NCI-H2171 (cell line): Measurements from ENCODE around the gene DCAF8.

ENCODE experiments used
- DNase-seq: peaks from one replicate; lab custom pipeline; 2025; lab: John Stamatoyannopoulos, UW

Gene DCAF8

GRCh38 chr1:160204526-160205241 is 57.7 kb downstream of the DCAF8 start:
- no peak for DNase-seq

GRCh38 chr1:160200786-160201185 is 61.6 kb downstream of the DCAF8 start:
- no peak for DNase-seq

DNA sequence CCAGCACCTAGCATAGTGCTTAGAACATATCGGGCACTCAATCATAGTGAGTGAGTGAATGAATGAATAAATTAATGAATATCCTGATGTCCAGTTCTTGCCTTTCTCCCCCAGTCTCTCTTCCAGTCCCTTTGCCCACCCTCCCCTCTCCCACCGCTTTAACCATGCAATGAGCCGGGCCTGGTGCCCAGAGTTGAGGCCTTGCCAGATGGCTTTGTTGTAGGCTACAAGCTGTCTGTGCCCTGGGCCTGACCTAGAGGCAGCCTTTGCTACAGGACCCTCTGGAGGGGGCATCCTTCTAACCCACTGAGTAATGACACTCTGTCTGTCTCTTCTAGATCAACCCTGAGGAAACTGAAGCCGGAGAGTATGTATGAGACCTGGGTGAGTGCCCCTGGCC is 65.1 kb downstream of the DCAF8 start:
- no peak for DNase-seq

DNA sequence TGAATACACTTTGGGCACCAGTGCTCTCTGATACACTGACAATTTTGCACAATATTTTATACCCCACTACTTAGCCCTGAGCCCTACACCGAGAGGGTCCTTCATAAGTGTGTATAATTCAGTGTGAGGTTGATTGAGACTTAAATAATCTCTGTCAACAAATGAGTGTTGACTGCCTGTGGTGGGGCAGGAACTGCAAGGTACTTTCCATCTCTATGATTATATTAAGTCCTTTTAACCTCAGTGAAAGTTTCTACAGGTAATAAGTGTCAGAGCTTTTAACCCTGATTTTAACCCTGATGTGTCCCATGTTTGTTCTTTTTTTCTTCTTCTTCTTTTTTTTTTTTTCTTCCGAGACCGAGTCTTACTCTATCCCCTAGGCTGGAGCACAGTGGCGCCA is 66.2 kb downstream of the DCAF8 start:
- DNase-seq = no peak

GRCh38 chr1:160194737-160195059 is 67.7 kb downstream of the DCAF8 start:
- DNase-seq = no peak

DNA sequence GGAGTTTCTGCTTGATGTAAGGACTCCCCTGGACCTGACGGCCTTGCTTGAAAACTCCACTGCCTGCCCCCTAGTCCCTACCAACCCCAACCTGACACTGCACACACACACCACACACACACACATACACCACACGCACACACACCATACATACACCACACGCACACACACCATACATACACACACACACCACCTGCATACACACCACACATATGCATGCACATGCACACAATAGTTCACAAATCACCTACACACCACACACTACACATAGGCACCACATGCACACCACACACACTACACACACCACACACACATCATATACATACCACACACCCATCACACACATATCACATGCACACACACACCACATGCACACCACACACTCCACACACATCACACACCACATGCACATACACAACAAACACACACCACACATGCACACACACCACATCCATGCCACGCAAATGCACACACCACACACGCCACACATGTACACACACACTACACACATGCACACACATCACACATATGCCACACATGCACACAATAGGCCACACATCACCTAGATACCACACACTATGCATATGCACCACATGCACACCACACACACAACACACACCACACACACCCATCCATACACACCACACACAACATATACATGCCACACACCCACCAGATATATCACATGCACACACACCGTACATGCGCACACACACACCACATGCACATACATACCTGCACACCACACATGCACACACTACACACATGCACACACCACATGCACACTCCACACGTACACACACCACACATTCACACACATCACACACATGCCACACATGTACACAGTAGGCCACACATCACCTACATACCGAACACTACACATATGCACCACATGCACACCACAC is 68.3 kb downstream of the DCAF8 start:
- no peak for DNase-seq

- DNase-seq = peak; percentile 44
Measured at GRCh38 chr1:160193091-160193819, 69.1 kb downstream of the DCAF8 start.

DNA sequence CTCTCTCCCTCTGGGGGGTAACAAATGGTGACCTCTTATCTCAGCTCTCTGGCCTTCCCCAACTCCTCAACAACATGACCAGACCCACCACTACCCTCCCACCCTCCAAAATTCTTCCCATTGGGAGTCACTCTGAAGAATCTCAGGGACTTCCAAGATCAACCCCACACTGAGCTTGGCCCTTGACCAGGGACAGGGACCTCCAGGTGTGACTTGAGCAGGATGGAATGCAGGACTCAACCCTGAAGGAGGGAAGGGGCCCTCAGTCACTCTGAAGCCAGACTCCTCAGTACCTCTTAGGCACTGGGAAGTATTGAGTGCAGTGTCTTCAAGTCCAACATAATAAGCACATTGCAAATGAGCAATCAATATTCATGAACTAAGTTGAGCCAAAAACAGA is 70.1 kb downstream of the DCAF8 start:
- DNase-seq = no peak

DNA sequence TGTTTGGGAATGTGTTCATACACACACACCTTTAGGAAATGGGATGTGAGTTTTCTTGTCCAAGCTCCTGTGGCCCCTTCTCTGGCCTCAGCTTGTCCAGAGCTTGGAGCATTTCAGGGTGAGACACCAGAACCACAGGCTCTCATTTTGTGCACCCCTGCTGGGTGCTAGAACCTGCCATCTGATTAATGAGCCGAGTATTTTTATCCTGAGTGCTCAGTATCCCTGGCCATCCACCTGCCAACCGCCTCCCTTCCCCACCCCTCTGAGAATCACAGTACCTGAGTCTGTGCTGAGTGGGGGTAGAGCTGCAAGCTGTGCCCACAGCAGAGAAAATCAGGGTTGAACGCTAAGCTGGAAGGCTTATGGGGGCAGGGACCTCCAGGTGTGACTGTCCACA is 70.6 kb downstream of the DCAF8 start:
- DNase-seq = no peak

- DNase-seq = no peak
Measured at GRCh38 chr1:160189649-160190625, 72.4 kb downstream of the DCAF8 start, which contains the start of gene CASQ1. CASQ1 (plus strand) TSS chr1:160190575; CDS start chr1:160190752, 177 bp downstream.

DNA sequence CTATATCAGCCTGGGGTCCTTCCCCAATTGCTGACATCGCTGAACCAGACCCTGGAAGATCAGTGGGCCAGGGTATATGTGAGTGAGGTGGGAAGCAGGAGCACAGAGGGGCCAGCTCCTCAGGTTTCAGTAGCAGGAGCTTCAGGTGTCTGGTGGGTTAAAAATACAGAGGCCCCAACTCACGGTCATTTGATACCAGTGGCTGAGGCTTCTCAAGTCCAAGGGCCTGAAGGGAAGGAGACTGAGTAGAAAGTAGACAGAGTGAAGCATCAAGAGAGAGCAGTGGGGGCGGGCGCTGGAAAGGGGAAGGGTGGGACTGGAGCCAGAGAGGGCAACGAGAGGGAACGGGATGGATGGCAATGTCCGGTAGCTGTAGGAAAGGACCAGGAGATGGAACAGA is 74.0 kb downstream of the DCAF8 start:
- DNase-seq = no peak

DNA sequence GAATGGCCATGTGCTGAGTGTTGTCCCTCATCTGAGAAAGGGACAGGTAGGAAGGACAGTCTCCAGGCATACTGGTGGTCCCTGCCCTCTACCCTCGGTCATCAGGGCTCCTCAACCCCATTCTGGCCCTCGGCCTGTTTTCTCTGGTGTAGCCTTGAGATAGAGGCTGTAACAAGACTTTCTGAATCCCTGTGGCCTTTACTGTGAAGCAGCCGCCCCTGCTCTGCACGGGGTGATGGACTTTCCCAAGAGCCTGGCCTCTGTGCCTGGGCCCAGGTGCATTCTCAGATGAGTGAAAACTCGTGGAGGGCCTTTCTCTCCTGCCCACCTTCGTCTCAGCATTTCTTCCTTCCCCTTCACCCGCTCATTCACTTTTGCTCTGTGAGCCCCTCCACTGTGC is 74.9 kb downstream of the DCAF8 start:
- no peak for DNase-seq

- DNase-seq = no peak
Measured at GRCh38 chr1:160186729-160187128, 75.6 kb downstream of the DCAF8 start.

DNA sequence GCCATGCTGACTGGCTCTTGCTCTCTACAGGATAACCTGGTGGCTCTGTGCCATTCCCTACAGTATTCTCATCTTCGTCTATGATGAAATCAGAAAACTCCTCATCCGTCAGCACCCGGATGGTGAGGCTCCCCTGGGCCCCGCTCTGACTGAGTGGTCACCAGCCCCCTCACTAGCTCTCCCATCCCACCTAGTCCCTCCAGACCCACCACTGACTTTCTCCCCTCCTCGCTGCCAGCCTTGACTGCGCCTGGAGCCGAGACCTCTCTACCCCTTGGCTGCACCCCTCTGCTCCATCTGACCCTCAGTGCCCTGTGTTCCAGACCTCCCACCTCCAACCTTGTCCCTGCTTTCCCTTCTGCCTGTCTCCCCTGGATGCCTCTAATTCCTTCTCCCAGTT is 76.1 kb downstream of the DCAF8 start:
- DNase-seq = no peak

GRCh38 chr1:160179336-160179735 is 83.0 kb downstream of the DCAF8 start:
- no peak for DNase-seq

DNA sequence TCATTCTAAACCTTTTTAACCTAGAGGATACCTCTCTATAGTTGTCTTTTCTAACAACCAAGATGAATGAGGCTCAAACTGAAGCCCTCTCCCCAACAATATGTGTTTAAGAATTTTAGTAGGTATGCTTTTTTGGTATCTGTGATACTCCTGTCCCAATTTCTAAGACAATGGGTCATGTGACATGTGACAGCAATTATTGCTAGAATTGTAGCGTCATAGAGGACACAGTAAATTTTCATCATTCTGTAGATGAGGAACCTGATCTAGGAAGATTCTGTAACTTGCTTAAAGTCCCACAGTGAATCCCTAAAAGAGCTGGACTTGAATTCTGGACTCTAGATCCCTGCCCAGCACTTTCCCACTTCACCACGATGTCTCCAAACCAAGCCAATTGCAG is 83.6 kb downstream of the DCAF8 start:
- no peak for DNase-seq

DNA sequence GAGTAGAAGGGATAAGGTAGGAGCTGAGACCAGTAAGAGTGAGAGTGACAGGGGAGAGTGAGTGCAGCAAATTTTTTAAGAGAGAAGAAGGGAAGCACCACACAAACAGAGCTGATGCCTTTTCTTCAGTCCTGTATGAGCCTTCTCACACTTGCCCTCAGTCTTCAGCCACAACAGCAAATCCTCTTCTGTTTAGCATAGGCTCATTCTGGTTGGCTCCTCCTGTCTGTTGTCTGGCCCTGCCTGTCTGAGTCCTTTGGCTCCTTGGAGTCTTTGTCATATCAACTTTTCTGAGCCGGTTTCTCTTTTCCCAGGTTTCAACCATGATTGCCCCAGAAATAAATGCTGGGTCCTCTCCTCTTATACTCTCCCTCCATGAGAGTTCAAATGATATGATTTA is 84.7 kb downstream of the DCAF8 start:
- DNase-seq = no peak

DNA sequence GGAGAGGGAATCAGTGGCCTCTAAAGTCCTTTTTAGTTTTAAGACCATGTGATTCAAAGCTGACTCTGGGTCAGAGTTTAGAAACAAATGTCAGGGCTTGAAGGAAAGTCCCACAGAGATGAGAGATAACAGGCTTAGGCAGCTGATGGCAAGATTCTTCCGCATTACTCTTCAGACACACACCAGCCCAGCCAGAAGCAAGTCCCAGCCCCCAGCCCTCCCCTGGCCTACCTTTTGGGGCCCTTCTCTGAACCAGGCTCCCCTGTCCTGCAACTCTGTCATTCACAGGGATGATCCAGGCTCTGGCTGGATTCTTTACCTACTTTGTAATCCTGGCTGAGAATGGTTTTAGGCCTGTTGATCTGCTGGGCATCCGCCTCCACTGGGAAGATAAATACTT is 85.1 kb downstream of the DCAF8 start:
- DNase-seq = no peak

DNA sequence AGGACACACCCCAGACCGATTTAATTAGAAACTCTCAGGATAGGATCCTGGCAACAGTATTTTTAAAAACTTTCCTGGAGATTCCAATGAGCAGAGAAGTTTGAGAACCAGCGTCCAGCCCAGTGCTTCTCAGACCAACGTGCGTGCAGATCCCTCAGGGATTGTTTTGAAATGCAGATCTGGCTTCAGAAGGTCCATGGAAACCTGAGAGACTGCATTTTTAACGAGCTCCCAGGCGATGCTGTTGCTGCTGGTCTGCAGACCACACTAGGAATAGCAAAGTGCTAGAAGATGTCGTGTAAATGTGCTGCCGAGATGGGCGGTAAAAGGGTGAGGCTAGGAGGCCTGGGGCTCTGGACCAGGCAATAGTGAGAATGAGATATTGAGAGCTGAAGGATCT is 90.4 kb downstream of the DCAF8 start:
- no peak for DNase-seq

- DNase-seq = no peak
Measured at GRCh38 chr1:160171354-160171753, 91.0 kb downstream of the DCAF8 start.

- no peak for DNase-seq
Measured at GRCh38 chr1:160169553-160170399, 92.6 kb downstream of the DCAF8 start.
